H1 (cell line): ENCODE results near the gene TLCD2.
"Not testable (repeated sequence)": the region's sequence is repeated elsewhere in the genome, so short reads cannot be mapped to it uniquely, and the experiment has no call there.

ENCODE experiments used
- GABPA ChIP-seq: IDR thresholded peaks from 2 replicates; pipeline ENCODE4 v1.6.1; 2011; ENCODE audit warnings: mild to moderate bottlenecking, low read length, moderate library complexity, borderline replicate concordance; ENCODE audit not compliant: insufficient read depth
- HDAC2 ChIP-seq, 2 experiments: fragments of 300-600 bp in 1 of 2; sonication (generic) in 1 of 2; IDR thresholded peaks; 2 replicates each; pipeline ENCODE4 v1.6.1; 2011 to 2012; ENCODE audit warnings: low read depth in 2 of 2, low read length in 2 of 2, mild to moderate bottlenecking in 2 of 2, moderate library complexity in 2 of 2, borderline replicate concordance in 1 of 2, inconsistent platforms in 1 of 2

DNA sequence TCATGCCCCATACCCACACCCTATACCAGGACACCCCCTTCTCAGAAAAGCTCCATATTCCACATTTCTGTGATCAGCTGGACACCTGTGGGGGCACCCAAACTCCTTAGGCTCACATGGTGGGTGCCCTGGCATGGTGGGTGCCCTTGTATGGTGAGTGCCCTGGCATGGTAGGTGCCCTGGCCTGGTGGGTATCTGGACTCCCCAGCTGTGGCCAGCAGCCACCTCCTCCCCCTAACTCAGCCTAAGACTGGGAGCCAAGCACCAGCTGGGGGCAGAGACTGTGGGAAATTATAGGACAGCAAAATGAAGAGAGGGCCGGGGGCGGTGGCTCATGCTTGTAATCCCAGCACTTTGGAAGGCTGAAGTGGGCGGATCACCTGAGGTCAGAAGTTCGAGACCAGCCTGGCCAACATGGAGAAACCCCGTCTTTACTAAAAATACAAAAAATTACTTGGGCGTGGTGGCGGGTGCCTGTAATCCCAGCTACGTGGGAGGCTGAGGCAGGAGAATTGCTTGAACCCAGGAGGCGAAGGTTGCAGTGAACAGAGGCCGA lies 1.3 kb downstream of the TLCD2 start:
- not testable (repeated sequence) for TF ChIP-seq HDAC2 (IDR thresholded peaks at IDR 0.05; ENCODE audit: borderline replicate concordance in 1 of 2, low read depth in 2 of 2, low read length in 2 of 2); GABPA
